Spleen (tissue), 7 donors: Measurements from ENCODE around the gene TRABD.

Source experiments
- CTCF ChIP-seq, 11 experiments: fragments of 200-600 bp in 7 of 11; fragments of 450-650 bp in 4 of 11; sonication (generic) in 4 of 11; IDR thresholded peaks in 8 of 11; conservative IDR thresholded peaks in 3 of 11; 1 replicate in 7 of 11; 2 replicates in 4 of 11; pipeline versions ENCODE4 v1.4.0 to v1.8.0; 2016 to 2021; ENCODE audit warnings: antibody characterized with exemption in 11 of 11, inconsistent platforms in 4 of 11, mild to moderate bottlenecking in 1 of 11
- POLR2A ChIP-seq, 3 donors: fragments of 450-650 bp; IDR thresholded peaks; one replicate each; pipeline ENCODE4 v1.5.1; 2017; ENCODE audit warnings: antibody characterized with exemption in 3 of 3, mild to moderate bottlenecking in 1 of 3
- donor health status: DM: no; HTN: no; CAD: no; lungs with moderate emphysema.
- donor health status: DM: no; HTN: no; CAD: no.
- donor health status: DM: no; HTN: no; CAD: no.

GRCh38 chr22:50205781-50206569 lies 20.3 kb downstream of the TRABD start:
- TF ChIP-seq POLR2A (IDR thresholded peaks at IDR 0.05): no peak
- TF ChIP-seq CTCF (IDR thresholded peaks at IDR 0.05 in 8 of 11, conservative IDR thresholded peaks at IDR 0.05 in 3 of 11): no peak
